ENCODE results near the gene RAB38.

GRCh38 chr11:88117281-88117858 is 57.9 kb downstream of the RAB38 start:
- TF ChIP-seq STAT1 (conservative IDR thresholded peaks at IDR 0.05), result no peak
- TF ChIP-seq, protein P1, sequence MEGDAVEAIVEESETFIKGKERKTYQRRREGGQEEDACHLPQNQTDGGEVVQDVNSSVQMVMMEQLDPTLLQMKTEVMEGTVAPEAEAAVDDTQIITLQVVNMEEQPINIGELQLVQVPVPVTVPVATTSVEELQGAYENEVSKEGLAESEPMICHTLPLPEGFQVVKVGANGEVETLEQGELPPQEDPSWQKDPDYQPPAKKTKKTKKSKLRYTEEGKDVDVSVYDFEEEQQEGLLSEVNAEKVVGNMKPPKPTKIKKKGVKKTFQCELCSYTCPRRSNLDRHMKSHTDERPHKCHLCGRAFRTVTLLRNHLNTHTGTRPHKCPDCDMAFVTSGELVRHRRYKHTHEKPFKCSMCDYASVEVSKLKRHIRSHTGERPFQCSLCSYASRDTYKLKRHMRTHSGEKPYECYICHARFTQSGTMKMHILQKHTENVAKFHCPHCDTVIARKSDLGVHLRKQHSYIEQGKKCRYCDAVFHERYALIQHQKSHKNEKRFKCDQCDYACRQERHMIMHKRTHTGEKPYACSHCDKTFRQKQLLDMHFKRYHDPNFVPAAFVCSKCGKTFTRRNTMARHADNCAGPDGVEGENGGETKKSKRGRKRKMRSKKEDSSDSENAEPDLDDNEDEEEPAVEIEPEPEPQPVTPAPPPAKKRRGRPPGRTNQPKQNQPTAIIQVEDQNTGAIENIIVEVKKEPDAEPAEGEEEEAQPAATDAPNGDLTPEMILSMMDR (IDR thresholded peaks at IDR 0.05 in 2 of 3, conservative IDR thresholded peaks at IDR 0.05 in 1 of 3; ENCODE audit: control insufficient read depth in 2 of 3, extremely low read depth in 1 of 3, insufficient read depth in 1 of 3, low read depth in 3 of 3, low read length in 3 of 3), result no peak
- no peak for TF ChIP-seq RAD21 (IDR thresholded peaks at IDR 0.05; ENCODE audit: insufficient read depth, low read depth, low read length)
- TF ChIP-seq CHD2 (IDR thresholded peaks at IDR 0.05; ENCODE audit: borderline replicate concordance, low read depth, low read length), result no peak
- no peak for TF ChIP-seq SP1 (IDR thresholded peaks at IDR 0.05; ENCODE audit: low read depth, low read length)
- no peak for TF ChIP-seq POLR2A (IDR thresholded peaks at IDR 0.05; ENCODE audit: low read depth, low read length)
- TF ChIP-seq, protein P2, sequence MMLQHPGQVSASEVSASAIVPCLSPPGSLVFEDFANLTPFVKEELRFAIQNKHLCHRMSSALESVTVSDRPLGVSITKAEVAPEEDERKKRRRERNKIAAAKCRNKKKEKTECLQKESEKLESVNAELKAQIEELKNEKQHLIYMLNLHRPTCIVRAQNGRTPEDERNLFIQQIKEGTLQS (IDR thresholded peaks at IDR 0.05; ENCODE audit: borderline replicate concordance, extremely low read depth, low read depth, low read length), result no peak
- TF ChIP-seq NBN (IDR thresholded peaks at IDR 0.05), result no peak
- TF ChIP-seq ESRRA (IDR thresholded peaks at IDR 0.05; ENCODE audit: low read length), result no peak
- no peak for TF ChIP-seq CEBPB (IDR thresholded peaks at IDR 0.05; ENCODE audit: borderline replicate concordance in 1 of 2, low read depth in 2 of 2, low read length in 2 of 2)
- no peak for TF ChIP-seq GATAD2B (conservative IDR thresholded peaks at IDR 0.05; ENCODE audit: low read depth)
- TF ChIP-seq TARDBP (IDR thresholded peaks at IDR 0.05; ENCODE audit: borderline replicate concordance), result no peak
